HEK293 (cell line): ENCODE data around the gene C22orf42.
A peak's percentile ranks its signal among the peaks of the same experiment; 100 is the strongest.
"Not testable (repeated sequence)": the region's sequence is repeated elsewhere in the genome, so short reads cannot be mapped to it uniquely, and the experiment has no call there.

Source experiments
- CTCF ChIA-PET: fragments of 350-600 bp; formaldehyde crosslinking; extraction: SDS; loops from one replicate; lab custom pipeline; 2021; ENCODE audit warnings: antibody characterized with exemption; lab: Yijun Ruan, JAX
- POLR2A ChIA-PET: fragments of 300-600 bp; formaldehyde crosslinking; extraction: SDS; loops from one replicate; lab custom pipeline; 2020; ENCODE audit warnings: antibody characterized with exemption, inconsistent platforms; lab: Yijun Ruan, JAX
- H3K27ac ChIP-seq: fragments of 200-500 bp; sonication (Bioruptor generic); 2 replicates; pipeline ENCODE4 v1.5.1; 2014; ENCODE audit warnings: low read depth, low read length, control low read depth, inconsistent platforms; ENCODE audit errors: extremely low read depth
- H3K36me3 ChIP-seq, 2 experiments: fragments of 200-500 bp in 1 of 2; sonication (Bioruptor generic) in 1 of 2; 1 replicate in 1 of 2; 2 replicates in 1 of 2; pipeline ENCODE4 v1.5.1; 2014 to 2017; ENCODE audit warnings: inconsistent platforms in 2 of 2, low read length in 2 of 2; ENCODE audit not compliant: control insufficient read depth in 2 of 2, insufficient read depth in 1 of 2
- H3K4me1 ChIP-seq: fragments of 200-500 bp; sonication (Bioruptor generic); 2 replicates; pipeline ENCODE4 v1.5.1; 2014; ENCODE audit warnings: mild to moderate bottlenecking, low read length, inconsistent platforms; ENCODE audit not compliant: control insufficient read depth, insufficient read depth
- H3K4me3 ChIP-seq: 2 replicates; pipeline ENCODE4 v1.5.1; 2011; ENCODE audit warnings: low read depth, mild to moderate bottlenecking, control low read depth, low read length, moderate library complexity
- H3K9me3 ChIP-seq: fragments of 200-500 bp; sonication (Bioruptor generic); 2 replicates; pipeline ENCODE4 v1.5.1; 2014; ENCODE audit warnings: low read depth, low read length, inconsistent platforms; ENCODE audit not compliant: control insufficient read depth, insufficient read depth
- GLI2 ChIP-seq: fragments of 450-650 bp; formaldehyde crosslinking; IDR thresholded peaks from 2 replicates; pipeline ENCODE4; 2017; ENCODE audit warnings: missing biosample characterization, missing genetic modification characterization, low read depth, borderline replicate concordance
- REPIN1 ChIP-seq: fragments of 450-650 bp; formaldehyde crosslinking; IDR thresholded peaks from 2 replicates; pipeline ENCODE4 v1.5.1; 2017; ENCODE audit warnings: missing biosample characterization, missing genetic modification characterization, low read depth
- SCRT1 ChIP-seq: fragments of 450-650 bp; formaldehyde crosslinking; IDR thresholded peaks from 2 replicates; pipeline ENCODE4 v1.5.1; 2016; ENCODE audit warnings: missing biosample characterization, missing genetic modification characterization, borderline replicate concordance
- SCRT2 ChIP-seq: fragments of 450-650 bp; formaldehyde crosslinking; IDR thresholded peaks from 2 replicates; pipeline ENCODE4 v1.5.1; 2016; ENCODE audit warnings: missing biosample characterization, missing genetic modification characterization
- SP3 ChIP-seq: fragments of 450-650 bp; formaldehyde crosslinking; IDR thresholded peaks from 2 replicates; pipeline ENCODE4 v1.5.1; 2016; ENCODE audit warnings: missing biosample characterization, missing genetic modification characterization
- SP7 ChIP-seq: fragments of 450-650 bp; formaldehyde crosslinking; IDR thresholded peaks from 2 replicates; pipeline ENCODE4 v1.5.1; 2016; ENCODE audit warnings: missing biosample characterization, missing genetic modification characterization
- ZNF169 ChIP-seq: fragments of 450-650 bp; formaldehyde crosslinking; IDR thresholded peaks from 2 replicates; pipeline ENCODE4 v1.5.1; 2016; ENCODE audit warnings: missing biosample characterization, missing genetic modification characterization
- ZNF175 ChIP-seq: fragments of 450-650 bp; formaldehyde crosslinking; IDR thresholded peaks from 2 replicates; pipeline ENCODE4 v1.5.1; 2016; ENCODE audit warnings: missing biosample characterization, missing genetic modification characterization
- ZNF239 ChIP-seq: fragments of 450-650 bp; formaldehyde crosslinking; IDR thresholded peaks from 2 replicates; pipeline ENCODE4 v1.5.1; 2016; ENCODE audit warnings: missing biosample characterization, missing genetic modification characterization
- ZNF394 ChIP-seq: fragments of 450-650 bp; formaldehyde crosslinking; IDR thresholded peaks from 2 replicates; pipeline ENCODE4 v1.5.1; 2016; ENCODE audit warnings: missing biosample characterization, missing genetic modification characterization, mild to moderate bottlenecking, moderate library complexity, borderline replicate concordance
- ZNF514 ChIP-seq: fragments of 450-650 bp; formaldehyde crosslinking; IDR thresholded peaks from 2 replicates; pipeline ENCODE4 v1.5.1; 2016; ENCODE audit warnings: missing biosample characterization, missing genetic modification characterization
- ZNF544 ChIP-seq: fragments of 450-650 bp; formaldehyde crosslinking; IDR thresholded peaks from 2 replicates; pipeline ENCODE4 v1.5.0; 2017; ENCODE audit warnings: missing biosample characterization, missing genetic modification characterization
- ZNF560 ChIP-seq: fragments of 450-650 bp; formaldehyde crosslinking; IDR thresholded peaks from 2 replicates; pipeline ENCODE4 v1.5.1; 2017; ENCODE audit warnings: missing biosample characterization, missing genetic modification characterization, borderline replicate concordance
- ZNF610 ChIP-seq: fragments of 450-650 bp; formaldehyde crosslinking; IDR thresholded peaks from 2 replicates; pipeline ENCODE4 v1.5.1; 2016; ENCODE audit warnings: missing biosample characterization, missing genetic modification characterization, borderline replicate concordance
- ZNF626 ChIP-seq: fragments of 450-650 bp; sonication (Bioruptor Pico); formaldehyde crosslinking; IDR thresholded peaks from 2 replicates; pipeline ENCODE4 v1.5.1; 2018; ENCODE audit warnings: missing biosample characterization, missing genetic modification characterization, inconsistent platforms
- ZNF830 ChIP-seq: fragments of 450-650 bp; IDR thresholded peaks from 2 replicates; pipeline ENCODE4 v1.5.0; 2018; ENCODE audit warnings: missing biosample characterization, missing genetic modification characterization, low read depth, mild to moderate bottlenecking, moderate library complexity
- ZNF843 ChIP-seq: fragments of 450-650 bp; formaldehyde crosslinking; IDR thresholded peaks from 2 replicates; pipeline ENCODE4 v1.5.1; 2016; ENCODE audit warnings: missing biosample characterization, missing genetic modification characterization
- ZSCAN16 ChIP-seq: fragments of 450-650 bp; formaldehyde crosslinking; IDR thresholded peaks from 2 replicates; pipeline ENCODE4 v1.5.1; 2016; ENCODE audit warnings: missing biosample characterization, missing genetic modification characterization
- TF ChIP-seq, protein P1 (sequence below): fragments of 450-650 bp; formaldehyde crosslinking; IDR thresholded peaks from 2 replicates; pipeline ENCODE4 v1.5.1; 2017; ENCODE audit warnings: missing biosample characterization, missing genetic modification characterization
- TF ChIP-seq, protein P2 (sequence below): IDR thresholded peaks from 2 replicates; pipeline ENCODE4 v1.6.1; 2011; ENCODE audit warnings: mild to moderate bottlenecking, low read depth, low read length, borderline replicate concordance
- TF ChIP-seq, protein P3 (sequence below): fragments of 450-650 bp; formaldehyde crosslinking; IDR thresholded peaks from 2 replicates; pipeline ENCODE4 v1.5.1; 2016; ENCODE audit warnings: missing biosample characterization, missing genetic modification characterization, low read depth

C22orf42 gene

DNA sequence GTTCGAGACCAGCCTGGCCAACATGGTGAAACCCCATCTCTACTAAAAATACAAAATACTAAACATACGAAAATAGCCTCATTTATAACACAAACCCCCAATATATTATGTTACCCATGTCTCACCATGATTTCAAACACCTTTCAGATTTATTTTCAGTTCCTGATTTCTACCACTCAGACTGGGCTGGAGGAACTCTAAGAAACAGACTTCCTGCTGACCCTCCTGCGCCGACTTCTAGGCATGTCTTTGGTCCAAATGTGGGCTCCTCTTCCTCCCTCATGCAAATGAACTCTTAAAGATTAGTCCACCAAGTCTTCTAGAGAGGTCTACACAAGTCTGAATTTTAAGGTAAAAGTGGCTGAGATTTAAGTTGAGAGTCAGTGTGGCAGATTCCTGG is 10.7 kb downstream of the C22orf42 start:
- H3K4me3 ChIP-seq, CTCF ChIA-PET, H3K9me3 ChIP-seq, H3K4me1 ChIP-seq, H3K27ac ChIP-seq, H3K36me3 ChIP-seq: not testable (repeated sequence)
- POLR2A ChIA-PET: interaction anchor here (0.6 kb wide), 1 partner anchor 34 kb away, joined by 6 read pairs; no protein-coding TSS in a partner anchor

DNA sequence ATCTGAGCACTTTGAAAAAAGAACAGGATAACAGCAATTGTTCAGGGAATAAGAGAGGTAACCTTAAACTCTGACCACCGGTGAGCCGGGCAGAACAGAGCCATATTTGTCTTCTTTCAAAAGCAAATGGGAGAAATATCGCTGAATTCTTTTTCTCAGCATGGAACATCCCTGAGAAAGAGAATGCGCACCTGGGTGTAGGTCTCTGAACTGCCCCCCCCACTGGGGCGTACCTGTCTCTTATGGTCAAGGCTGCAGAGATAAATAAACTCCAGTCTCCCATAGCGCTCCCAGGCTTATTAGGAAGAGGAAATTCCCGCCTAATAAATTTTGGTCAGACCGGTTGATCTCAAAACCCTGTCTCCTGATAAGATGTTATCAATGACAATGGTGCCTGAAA is 12.0 kb downstream of the C22orf42 start:
- H3K36me3 ChIP-seq, H3K4me3 ChIP-seq, H3K27ac ChIP-seq, POLR2A ChIA-PET, H3K9me3 ChIP-seq, H3K4me1 ChIP-seq: not testable (repeated sequence)
- CTCF ChIA-PET: interaction anchor here (0.6 kb wide), 1 partner anchor 382 kb away, joined by 4 read pairs; no protein-coding TSS in a partner anchor

DNA sequence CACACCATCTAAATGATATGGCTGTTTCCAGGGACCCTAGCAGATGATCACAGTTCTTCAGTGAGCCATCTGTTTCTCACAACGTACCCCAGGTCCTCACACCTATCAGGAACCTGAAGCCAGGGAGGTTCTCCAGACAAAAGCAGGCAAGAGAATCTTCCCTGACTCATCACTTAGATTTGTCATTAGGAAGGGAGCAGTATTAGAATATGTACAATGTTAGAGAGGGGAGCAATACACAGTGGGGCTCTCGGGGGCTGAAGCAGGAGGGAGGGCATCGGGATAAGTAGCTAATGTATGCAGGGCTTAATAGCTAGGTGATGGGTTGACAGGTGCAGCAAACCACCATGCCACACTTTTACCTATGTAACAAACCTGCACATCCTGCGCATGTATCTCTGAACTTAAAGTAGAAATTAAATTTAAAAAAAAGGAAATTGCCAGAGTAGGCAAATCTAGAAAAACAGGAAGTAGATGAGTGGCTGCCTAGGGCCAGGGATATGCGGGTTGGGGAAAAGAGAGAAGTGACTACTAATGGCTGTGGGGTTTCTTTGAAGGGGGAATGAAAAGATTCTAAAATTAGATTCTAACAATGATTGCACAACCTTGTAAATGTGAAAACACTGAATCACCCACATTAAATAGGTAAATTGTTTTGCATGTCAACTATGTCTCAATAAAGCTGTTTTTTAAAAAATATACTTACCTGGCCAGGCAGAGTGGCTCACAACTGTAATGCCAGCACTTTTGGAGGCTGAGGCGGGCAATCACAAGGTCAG is 14.4 kb downstream of the C22orf42 start:
- H3K9me3 ChIP-seq: no peaks in the 10 kb centered on the region
- no peak overlapping the region for H3K4me3 ChIP-seq
- no peaks in the 10 kb centered on the region for H3K4me1 ChIP-seq
- H3K36me3 ChIP-seq: no peaks in the 10 kb centered on the region
- POLR2A ChIA-PET: no interaction called here
- CTCF ChIA-PET: interaction anchor here (0.7 to 1.0 kb wide), 4 partner anchors 9 to 121 kb away, joined by 3 to 5 read pairs (median 4); no protein-coding TSS in a partner anchor
- TF ChIP-seq, protein P1, sequence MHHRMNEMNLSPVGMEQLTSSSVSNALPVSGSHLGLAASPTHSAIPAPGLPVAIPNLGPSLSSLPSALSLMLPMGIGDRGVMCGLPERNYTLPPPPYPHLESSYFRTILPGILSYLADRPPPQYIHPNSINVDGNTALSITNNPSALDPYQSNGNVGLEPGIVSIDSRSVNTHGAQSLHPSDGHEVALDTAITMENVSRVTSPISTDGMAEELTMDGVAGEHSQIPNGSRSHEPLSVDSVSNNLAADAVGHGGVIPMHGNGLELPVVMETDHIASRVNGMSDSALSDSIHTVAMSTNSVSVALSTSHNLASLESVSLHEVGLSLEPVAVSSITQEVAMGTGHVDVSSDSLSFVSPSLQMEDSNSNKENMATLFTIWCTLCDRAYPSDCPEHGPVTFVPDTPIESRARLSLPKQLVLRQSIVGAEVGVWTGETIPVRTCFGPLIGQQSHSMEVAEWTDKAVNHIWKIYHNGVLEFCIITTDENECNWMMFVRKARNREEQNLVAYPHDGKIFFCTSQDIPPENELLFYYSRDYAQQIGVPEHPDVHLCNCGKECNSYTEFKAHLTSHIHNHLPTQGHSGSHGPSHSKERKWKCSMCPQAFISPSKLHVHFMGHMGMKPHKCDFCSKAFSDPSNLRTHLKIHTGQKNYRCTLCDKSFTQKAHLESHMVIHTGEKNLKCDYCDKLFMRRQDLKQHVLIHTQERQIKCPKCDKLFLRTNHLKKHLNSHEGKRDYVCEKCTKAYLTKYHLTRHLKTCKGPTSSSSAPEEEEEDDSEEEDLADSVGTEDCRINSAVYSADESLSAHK (tag by site-specific recombination): peak; percentile 38; the same call in 1 of the 2 replicates
- TF ChIP-seq ZNF514 (tag by site-specific recombination): no peak
- no peak overlapping the region for H3K27ac ChIP-seq

DNA sequence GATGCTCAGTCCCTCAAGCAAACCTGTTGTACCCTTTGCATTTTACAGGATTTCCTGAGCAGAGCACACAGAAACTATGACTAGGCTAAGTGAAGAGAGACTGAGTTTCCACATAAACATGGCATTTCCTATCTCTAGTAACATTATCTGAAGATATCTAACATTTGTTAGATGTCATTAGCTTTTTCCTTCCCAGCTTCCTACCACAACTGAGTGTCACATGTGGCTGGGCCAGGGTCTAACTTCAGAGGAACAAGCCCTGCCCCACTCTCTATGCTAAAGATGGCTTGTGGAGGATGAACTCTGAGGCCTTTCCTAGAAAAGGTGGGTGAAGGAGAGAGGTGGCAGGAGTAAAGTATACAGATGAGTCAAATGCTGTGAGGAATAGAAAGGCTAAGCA is 16.5 kb downstream of the C22orf42 start:
- no peaks in the 10 kb centered on the region for H3K4me1 ChIP-seq
- ChIA-PET CTCF (interaction anchor here (0.6 to 2.1 kb wide), 6 partner anchors 9 to 123 kb away, joined by 3 to 7 read pairs (median 3); no protein-coding TSS in a partner anchor), POLR2A (no interaction called here)
- TF ChIP-seq ZNF843: no peak
- no peak for TF ChIP-seq ZNF394 (tag by site-specific recombination)
- TF ChIP-seq ZSCAN16 (tag by site-specific recombination): no peak
- no peak for TF ChIP-seq ZNF169 (tag by site-specific recombination)
- TF ChIP-seq ZNF175 (tag by site-specific recombination): no peak
- no peak for TF ChIP-seq REPIN1 (tag by site-specific recombination)
- TF ChIP-seq ZNF610 (tag by site-specific recombination): no peak
- TF ChIP-seq SCRT1 (tag by site-specific recombination): no peak
- TF ChIP-seq, protein P2, sequence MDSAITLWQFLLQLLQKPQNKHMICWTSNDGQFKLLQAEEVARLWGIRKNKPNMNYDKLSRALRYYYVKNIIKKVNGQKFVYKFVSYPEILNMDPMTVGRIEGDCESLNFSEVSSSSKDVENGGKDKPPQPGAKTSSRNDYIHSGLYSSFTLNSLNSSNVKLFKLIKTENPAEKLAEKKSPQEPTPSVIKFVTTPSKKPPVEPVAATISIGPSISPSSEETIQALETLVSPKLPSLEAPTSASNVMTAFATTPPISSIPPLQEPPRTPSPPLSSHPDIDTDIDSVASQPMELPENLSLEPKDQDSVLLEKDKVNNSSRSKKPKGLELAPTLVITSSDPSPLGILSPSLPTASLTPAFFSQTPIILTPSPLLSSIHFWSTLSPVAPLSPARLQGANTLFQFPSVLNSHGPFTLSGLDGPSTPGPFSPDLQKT: no peak
- TF ChIP-seq SCRT2: no peak
- no peak for TF ChIP-seq ZNF239 (tag by site-specific recombination)
- TF ChIP-seq ZNF560 (tag by site-specific recombination): no peak
- TF ChIP-seq GLI2: no peak
- no peak for TF ChIP-seq ZNF544 (tag by site-specific recombination)
- no peak for TF ChIP-seq ZNF830 (tag by site-specific recombination)
- no peak for TF ChIP-seq ZNF626 (tag by site-specific recombination)
- TF ChIP-seq SP7 (tag by site-specific recombination): no peak
- no peak for TF ChIP-seq SP3 (tag by site-specific recombination)
- TF ChIP-seq, protein P3, sequence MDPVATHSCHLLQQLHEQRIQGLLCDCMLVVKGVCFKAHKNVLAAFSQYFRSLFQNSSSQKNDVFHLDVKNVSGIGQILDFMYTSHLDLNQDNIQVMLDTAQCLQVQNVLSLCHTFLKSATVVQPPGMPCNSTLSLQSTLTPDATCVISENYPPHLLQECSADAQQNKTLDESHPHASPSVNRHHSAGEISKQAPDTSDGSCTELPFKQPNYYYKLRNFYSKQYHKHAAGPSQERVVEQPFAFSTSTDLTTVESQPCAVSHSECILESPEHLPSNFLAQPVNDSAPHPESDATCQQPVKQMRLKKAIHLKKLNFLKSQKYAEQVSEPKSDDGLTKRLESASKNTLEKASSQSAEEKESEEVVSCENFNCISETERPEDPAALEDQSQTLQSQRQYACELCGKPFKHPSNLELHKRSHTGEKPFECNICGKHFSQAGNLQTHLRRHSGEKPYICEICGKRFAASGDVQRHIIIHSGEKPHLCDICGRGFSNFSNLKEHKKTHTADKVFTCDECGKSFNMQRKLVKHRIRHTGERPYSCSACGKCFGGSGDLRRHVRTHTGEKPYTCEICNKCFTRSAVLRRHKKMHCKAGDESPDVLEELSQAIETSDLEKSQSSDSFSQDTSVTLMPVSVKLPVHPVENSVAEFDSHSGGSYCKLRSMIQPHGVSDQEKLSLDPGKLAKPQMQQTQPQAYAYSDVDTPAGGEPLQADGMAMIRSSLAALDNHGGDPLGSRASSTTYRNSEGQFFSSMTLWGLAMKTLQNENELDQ: no peak

More for the DNA sequence above, 16.5 kb downstream of the C22orf42 start:
- Histone ChIP-seq H3K36me3 (no peaks in the 10 kb centered on the region), H3K27ac (no peak overlapping the region), H3K4me3 (no peak overlapping the region), H3K9me3 (no peaks in the 10 kb centered on the region)
